ENCODE data around the gene RBMS1. TPM values are rescaled to one million over a fixed set of nuclear protein-coding genes. Genes with fewer than 3 reads are reported as not detected.
A peak's percentile ranks its signal among the peaks of the same experiment; 100 is the strongest.

The RBMS1 gene
- total RNA-seq, 3 donors from 2014 or later (not counting 1 experiment from before 2014, with no cell fraction given): 111 to 167 (median 132) TPM

DNA sequence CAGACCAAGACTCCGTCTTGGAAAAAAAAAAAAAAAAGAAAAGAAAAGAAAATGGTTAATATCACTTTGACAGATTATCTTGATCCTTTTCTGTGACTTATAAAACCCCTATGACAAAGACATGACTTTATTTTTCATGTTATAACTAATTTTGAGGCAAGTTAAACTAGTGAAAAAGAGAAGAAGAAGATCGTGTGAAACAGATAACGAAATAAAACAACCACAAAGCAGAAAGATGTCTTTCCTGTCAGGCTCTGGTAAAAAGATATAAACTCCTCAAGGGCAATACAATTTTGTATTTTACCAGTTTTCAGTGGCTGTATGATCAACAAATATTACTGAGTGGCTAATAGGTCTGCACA is 13.4 kb upstream of the RBMS1 start:
- peak in 1 of 3 donors; percentile 37 for ATAC-seq
- no peaks in the 10 kb centered on the region for H3K9me3 Mint-ChIP-seq
- peak overlapping the region; percentile 72 for H3K4me3 Mint-ChIP-seq
- DNase-seq: no peak
- Histone ChIP-seq H3K4me1 (ENCODE audit: control insufficient read depth, insufficient read depth, low read length) (peaks cover 6% of the 10 kb centered on the region), H3K27ac (ENCODE audit: low read length) (no peak overlapping the region), H3K4me3 (ENCODE audit: low read length) (no peak overlapping the region), H3K9me3 (ENCODE audit: control insufficient read depth, insufficient read depth, low read length) (no peaks in the 10 kb centered on the region), H3K27me3 (ENCODE audit: control insufficient read depth, insufficient read depth, low read length) (no peaks in the 10 kb centered on the region), H3K36me3 (ENCODE audit: control insufficient read depth, insufficient read depth, low read length) (no peaks in the 10 kb centered on the region)
- whole genome bisulfite sequencing (ENCODE audit: insufficient coverage): no CpG with 5 or more reads among the region's 3 CpGs
- H3K27me3 Mint-ChIP-seq (ENCODE audit: low read depth in 2 of 2): no peaks in the 10 kb centered on the region
- H3K27ac Mint-ChIP-seq: peak overlapping the region; percentile 15 to 43
- TF ChIP-seq, protein P1, sequence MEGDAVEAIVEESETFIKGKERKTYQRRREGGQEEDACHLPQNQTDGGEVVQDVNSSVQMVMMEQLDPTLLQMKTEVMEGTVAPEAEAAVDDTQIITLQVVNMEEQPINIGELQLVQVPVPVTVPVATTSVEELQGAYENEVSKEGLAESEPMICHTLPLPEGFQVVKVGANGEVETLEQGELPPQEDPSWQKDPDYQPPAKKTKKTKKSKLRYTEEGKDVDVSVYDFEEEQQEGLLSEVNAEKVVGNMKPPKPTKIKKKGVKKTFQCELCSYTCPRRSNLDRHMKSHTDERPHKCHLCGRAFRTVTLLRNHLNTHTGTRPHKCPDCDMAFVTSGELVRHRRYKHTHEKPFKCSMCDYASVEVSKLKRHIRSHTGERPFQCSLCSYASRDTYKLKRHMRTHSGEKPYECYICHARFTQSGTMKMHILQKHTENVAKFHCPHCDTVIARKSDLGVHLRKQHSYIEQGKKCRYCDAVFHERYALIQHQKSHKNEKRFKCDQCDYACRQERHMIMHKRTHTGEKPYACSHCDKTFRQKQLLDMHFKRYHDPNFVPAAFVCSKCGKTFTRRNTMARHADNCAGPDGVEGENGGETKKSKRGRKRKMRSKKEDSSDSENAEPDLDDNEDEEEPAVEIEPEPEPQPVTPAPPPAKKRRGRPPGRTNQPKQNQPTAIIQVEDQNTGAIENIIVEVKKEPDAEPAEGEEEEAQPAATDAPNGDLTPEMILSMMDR (IDR thresholded peaks at IDR 0.05): no peak
- peaks cover 13 to 15% of the 10 kb centered on the region in 2 donors for H3K4me1 Mint-ChIP-seq
- no peaks in the 10 kb centered on the region for H3K36me3 Mint-ChIP-seq
- intact Hi-C loops (cut with micrococcal nuclease): no loop called here

- H3K4me3 ChIP-seq (ENCODE audit: low read length): no peak overlapping the region
- H3K4me1 ChIP-seq (ENCODE audit: control insufficient read depth, insufficient read depth, low read length): peaks cover 6% of the 10 kb centered on the region
- intact Hi-C loops (cut with micrococcal nuclease): no loop called here
- H3K36me3 ChIP-seq (ENCODE audit: control insufficient read depth, insufficient read depth, low read length): no peaks in the 10 kb centered on the region
- Mint-ChIP-seq H3K27ac (peak overlapping the region; percentile 15 to 43), H3K4me1 (peaks cover 13 to 15% of the 10 kb centered on the region in 2 donors), H3K4me3 (peak overlapping the region; percentile 72), H3K27me3 (ENCODE audit: low read depth in 2 of 2) (no peaks in the 10 kb centered on the region), H3K9me3 (no peaks in the 10 kb centered on the region), H3K36me3 (no peaks in the 10 kb centered on the region)
- no peak overlapping the region for H3K27ac ChIP-seq (ENCODE audit: low read length)
- DNase-seq: no peak
- peak in 1 of 3 donors; percentile 13 for ATAC-seq
- TF ChIP-seq, protein P1 (IDR thresholded peaks at IDR 0.05): no peak
- H3K9me3 ChIP-seq (ENCODE audit: control insufficient read depth, insufficient read depth, low read length): no peaks in the 10 kb centered on the region
- H3K27me3 ChIP-seq (ENCODE audit: control insufficient read depth, insufficient read depth, low read length): no peaks in the 10 kb centered on the region
- 70% methylated on average over 9 of the region's 9 CpGs for WGBS (ENCODE audit: insufficient coverage)
Measured at GRCh38 chr2:160506371-160507045, 12.9 kb upstream of the RBMS1 start.

DNA sequence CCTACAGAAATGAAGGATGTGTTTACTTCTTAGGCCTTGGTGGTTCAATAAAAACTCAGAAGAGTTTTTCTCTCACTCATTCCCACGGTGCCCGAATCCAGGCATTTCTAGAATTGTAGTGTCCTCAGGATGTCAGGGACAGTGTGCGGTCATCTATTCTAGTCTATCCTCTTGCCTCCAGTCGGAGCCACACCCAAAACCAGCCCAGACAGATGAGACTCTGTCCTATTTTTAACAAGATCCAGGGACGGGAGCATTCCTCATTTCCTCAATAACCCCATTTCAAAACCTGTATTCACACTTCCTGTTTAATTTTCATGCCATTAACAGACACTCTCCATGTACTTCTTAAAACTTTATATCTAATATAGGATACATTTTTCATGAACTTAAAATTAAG is 11.6 kb upstream of the RBMS1 start:
- no peak overlapping the region for H3K4me3 Mint-ChIP-seq

More for the DNA sequence above, 11.6 kb upstream of the RBMS1 start:
- Mint-ChIP-seq H3K27me3 (ENCODE audit: low read depth in 2 of 2) (no peaks in the 10 kb centered on the region), H3K4me1 (peaks cover 13 to 15% of the 10 kb centered on the region in 2 donors), H3K27ac (no peak overlapping the region), H3K36me3 (no peaks in the 10 kb centered on the region), H3K9me3 (no peaks in the 10 kb centered on the region)
- H3K4me1 ChIP-seq (ENCODE audit: control insufficient read depth, insufficient read depth, low read length): peaks cover 6% of the 10 kb centered on the region
- H3K36me3 ChIP-seq (ENCODE audit: control insufficient read depth, insufficient read depth, low read length): no peaks in the 10 kb centered on the region
- 84% methylated on average over 5 of the region's 5 CpGs for WGBS (ENCODE audit: insufficient coverage)
- intact Hi-C loops (cut with micrococcal nuclease): loop anchor here (2.0 kb wide), 1 partner anchor 24 kb away; no protein-coding TSS in a partner anchor
- H3K9me3 ChIP-seq (ENCODE audit: control insufficient read depth, insufficient read depth, low read length): no peaks in the 10 kb centered on the region
- H3K27me3 ChIP-seq (ENCODE audit: control insufficient read depth, insufficient read depth, low read length): no peaks in the 10 kb centered on the region
- DNase-seq: no peak
- no peak overlapping the region for H3K27ac ChIP-seq (ENCODE audit: low read length)
- ATAC-seq: no peak
- TF ChIP-seq, protein P1 (IDR thresholded peaks at IDR 0.05): no peak
- no peak overlapping the region for H3K4me3 ChIP-seq (ENCODE audit: low read length)
